Activated naive CD4-positive, alpha-beta T cell treated with anti-CD3 and anti-CD28 coated beads, Interleukin-2, amount 10 ng/mL, durations not matched to agents 7 days and 5 days (primary cell): Measurements from ENCODE around the gene CD300A.

Experiments used
- CTCF ChIA-PET: fragments of 350-600 bp; sonication (Branson Sonifier 250); formaldehyde crosslinking; loops from one replicate; lab custom pipeline; 2021; ENCODE audit warnings: antibody characterized with exemption; lab: Charles Lee
- DNase-seq: peaks from one replicate; pipeline ENCODE4 v3.0.0-alpha.2; 2020
- H3K27ac Mint-ChIP-seq: one replicate; pipeline ENCODE4 v1.8.0; 2021; ENCODE audit warnings: mild to moderate bottlenecking, moderate library complexity, mixed read lengths
- H3K27me3 Mint-ChIP-seq: one replicate; pipeline ENCODE4 v1.8.0; 2021; ENCODE audit warnings: mild to moderate bottlenecking, mixed read lengths
- H3K36me3 Mint-ChIP-seq: one replicate; pipeline ENCODE4 v1.8.0; 2021; ENCODE audit warnings: mixed read lengths
- H3K4me1 Mint-ChIP-seq: one replicate; pipeline ENCODE4 v1.8.0; 2021; ENCODE audit warnings: mixed read lengths
- H3K4me3 Mint-ChIP-seq: one replicate; pipeline ENCODE4 v1.8.0; 2021; ENCODE audit warnings: mild to moderate bottlenecking, moderate library complexity, mixed read lengths
- H3K9me3 Mint-ChIP-seq: one replicate; pipeline ENCODE4 v1.8.0; 2021; ENCODE audit warnings: mixed read lengths

The CD300A gene

GRCh38 chr17:74446551-74447500 is 19.6 kb upstream of the CD300A start:
- Mint-ChIP-seq H3K4me1 (peaks cover 7% of the 10 kb centered on the region), H3K36me3 (no peaks in the 10 kb centered on the region), H3K4me3 (no peak overlapping the region), H3K27ac (no peak overlapping the region), H3K27me3 (peaks cover 90% of the 10 kb centered on the region), H3K9me3 (no peaks in the 10 kb centered on the region)
- CTCF ChIA-PET = interaction anchor here (0.6 to 2.1 kb wide), 3 partner anchors 9 to 68 kb away, joined by 3 to 8 read pairs (median 5); no protein-coding TSS in a partner anchor
- no peak for DNase-seq

GRCh38 chr17:74447628-74448159 is 18.7 kb upstream of the CD300A start:
- H3K4me1 Mint-ChIP-seq = peaks cover 16% of the 10 kb centered on the region
- no peaks in the 10 kb centered on the region for H3K36me3 Mint-ChIP-seq
- no peak overlapping the region for H3K4me3 Mint-ChIP-seq
- CTCF ChIA-PET = interaction anchor here (2.1 kb wide), 1 partner anchor 69 kb away, joined by 8 read pairs; no protein-coding TSS in a partner anchor
- no peak overlapping the region for H3K27ac Mint-ChIP-seq
- no peaks in the 10 kb centered on the region for H3K9me3 Mint-ChIP-seq
- DNase-seq = no peak
- peaks cover 93% of the 10 kb centered on the region for H3K27me3 Mint-ChIP-seq

- Mint-ChIP-seq H3K27ac (no peak overlapping the region), H3K27me3 (peaks cover 93% of the 10 kb centered on the region), H3K4me3 (no peak overlapping the region), H3K4me1 (peaks cover 25% of the 10 kb centered on the region), H3K36me3 (no peaks in the 10 kb centered on the region), H3K9me3 (no peaks in the 10 kb centered on the region)
- CTCF ChIA-PET = interaction anchor here (2.1 kb wide), 1 partner anchor 70 kb away, joined by 8 read pairs; no protein-coding TSS in a partner anchor
- DNase-seq = no peak
Observed at GRCh38 chr17:74448756-74449155, 17.7 kb upstream of the CD300A start.

GRCh38 chr17:74449306-74449705 is 17.1 kb upstream of the CD300A start:
- no peak overlapping the region for H3K4me3 Mint-ChIP-seq
- H3K9me3 Mint-ChIP-seq = no peaks in the 10 kb centered on the region
- H3K4me1 Mint-ChIP-seq = peaks cover 26% of the 10 kb centered on the region
- H3K27me3 Mint-ChIP-seq = peaks cover 91% of the 10 kb centered on the region
- DNase-seq = no peak
- CTCF ChIA-PET = interaction anchor here (0.7 kb wide), 1 partner anchor 9 kb away, joined by 3 read pairs; no protein-coding TSS in a partner anchor
- no peak overlapping the region for H3K27ac Mint-ChIP-seq
- H3K36me3 Mint-ChIP-seq = no peaks in the 10 kb centered on the region

GRCh38 chr17:74449773-74450172 is 16.7 kb upstream of the CD300A start:
- Mint-ChIP-seq H3K27ac (no peak overlapping the region), H3K9me3 (no peaks in the 10 kb centered on the region), H3K4me1 (peaks cover 29% of the 10 kb centered on the region), H3K4me3 (no peak overlapping the region), H3K36me3 (no peaks in the 10 kb centered on the region), H3K27me3 (peaks cover 91% of the 10 kb centered on the region)
- CTCF ChIA-PET = interaction anchor here (0.7 kb wide), 1 partner anchor 8 kb away, joined by 3 read pairs; no protein-coding TSS in a partner anchor
- no peak for DNase-seq

- H3K4me3 Mint-ChIP-seq = no peak overlapping the region
- H3K4me1 Mint-ChIP-seq = peaks cover 30% of the 10 kb centered on the region
- no peaks in the 10 kb centered on the region for H3K9me3 Mint-ChIP-seq
- no peaks in the 10 kb centered on the region for H3K36me3 Mint-ChIP-seq
- H3K27ac Mint-ChIP-seq = no peak overlapping the region
- peaks cover 91% of the 10 kb centered on the region for H3K27me3 Mint-ChIP-seq
- no peak for DNase-seq
- CTCF ChIA-PET = interaction anchor here (0.9 to 1.6 kb wide), 2 partner anchors 12 to 29 kb away, joined by 3 read pairs; no protein-coding TSS in a partner anchor
Observed at GRCh38 chr17:74450231-74450630, 16.2 kb upstream of the CD300A start.

GRCh38 chr17:74450925-74451403 is 15.5 kb upstream of the CD300A start:
- DNase-seq = no peak
- Mint-ChIP-seq H3K4me1 (peaks cover 31% of the 10 kb centered on the region), H3K36me3 (no peaks in the 10 kb centered on the region), H3K27me3 (peaks cover 90% of the 10 kb centered on the region), H3K4me3 (no peak overlapping the region), H3K27ac (no peak overlapping the region), H3K9me3 (no peaks in the 10 kb centered on the region)
- CTCF ChIA-PET = interaction anchor here (0.9 to 1.6 kb wide), 2 partner anchors 13 to 28 kb away, joined by 3 read pairs; no protein-coding TSS in a partner anchor

GRCh38 chr17:74451557-74451956 is 14.9 kb upstream of the CD300A start:
- Mint-ChIP-seq H3K4me3 (no peak overlapping the region), H3K27me3 (peaks cover 90% of the 10 kb centered on the region), H3K9me3 (no peaks in the 10 kb centered on the region), H3K36me3 (no peaks in the 10 kb centered on the region), H3K4me1 (peaks cover 31% of the 10 kb centered on the region), H3K27ac (no peak overlapping the region)
- CTCF ChIA-PET = interaction anchor here (0.6 to 8.8 kb wide), 3 partner anchors 14 to 73 kb away, joined by 3 to 107 read pairs (median 3); no protein-coding TSS in a partner anchor
- no peak for DNase-seq

- no peak overlapping the region for H3K4me3 Mint-ChIP-seq
Observed at GRCh38 chr17:74452033-74452840, 14.2 kb upstream of the CD300A start.

GRCh38 chr17:74452841-74453661 is 13.4 kb upstream of the CD300A start:
- CTCF ChIA-PET = interaction anchor here (0.6 to 8.8 kb wide), 6 partner anchors 14 to 85 kb away, joined by 4 to 107 read pairs (median 14); partner anchors contain the start of gene GPR142
- Mint-ChIP-seq H3K9me3 (no peaks in the 10 kb centered on the region), H3K27ac (peak overlapping the region; percentile 25), H3K36me3 (no peaks in the 10 kb centered on the region), H3K4me3 (no peak overlapping the region), H3K27me3 (peaks cover 89% of the 10 kb centered on the region), H3K4me1 (peaks cover 35% of the 10 kb centered on the region)
- no peak for DNase-seq

More at GRCh38 chr17:74452033-74452840, 14.2 kb upstream of the CD300A start:
- Mint-ChIP-seq H3K36me3 (no peaks in the 10 kb centered on the region), H3K4me1 (peaks cover 31% of the 10 kb centered on the region), H3K9me3 (no peaks in the 10 kb centered on the region), H3K27ac (no peak overlapping the region), H3K27me3 (peaks cover 90% of the 10 kb centered on the region)
- DNase-seq = peak; percentile 47
- CTCF ChIA-PET = interaction anchor here (0.6 to 8.8 kb wide), 4 partner anchors 13 to 83 kb away, joined by 3 to 107 read pairs (median 4); no protein-coding TSS in a partner anchor

GRCh38 chr17:74453665-74454196 is 12.7 kb upstream of the CD300A start:
- H3K27me3 Mint-ChIP-seq = peaks cover 91% of the 10 kb centered on the region
- H3K36me3 Mint-ChIP-seq = no peaks in the 10 kb centered on the region
- H3K27ac Mint-ChIP-seq = no peak overlapping the region
- DNase-seq = peak; percentile 85
- H3K9me3 Mint-ChIP-seq = no peaks in the 10 kb centered on the region
- CTCF ChIA-PET = interaction anchor here (0.6 to 8.8 kb wide), 7 partner anchors 15 to 399 kb away, joined by 3 to 107 read pairs (median 5); partner anchors contain the start of gene GPR142
- peaks cover 41% of the 10 kb centered on the region for H3K4me1 Mint-ChIP-seq
- no peak overlapping the region for H3K4me3 Mint-ChIP-seq

GRCh38 chr17:74454197-74455024 is 12.0 kb upstream of the CD300A start:
- Mint-ChIP-seq H3K4me1 (peaks cover 47% of the 10 kb centered on the region), H3K27me3 (peaks cover 90% of the 10 kb centered on the region), H3K9me3 (no peaks in the 10 kb centered on the region), H3K27ac (no peak overlapping the region), H3K4me3 (no peak overlapping the region), H3K36me3 (no peaks in the 10 kb centered on the region)
- no peak for DNase-seq
- CTCF ChIA-PET = interaction anchor here (0.6 to 8.8 kb wide), 7 partner anchors 24 to 398 kb away, joined by 3 to 107 read pairs (median 3); partner anchors contain the start of gene GPR142
